ENCODE data around the gene IST1.

DNA sequence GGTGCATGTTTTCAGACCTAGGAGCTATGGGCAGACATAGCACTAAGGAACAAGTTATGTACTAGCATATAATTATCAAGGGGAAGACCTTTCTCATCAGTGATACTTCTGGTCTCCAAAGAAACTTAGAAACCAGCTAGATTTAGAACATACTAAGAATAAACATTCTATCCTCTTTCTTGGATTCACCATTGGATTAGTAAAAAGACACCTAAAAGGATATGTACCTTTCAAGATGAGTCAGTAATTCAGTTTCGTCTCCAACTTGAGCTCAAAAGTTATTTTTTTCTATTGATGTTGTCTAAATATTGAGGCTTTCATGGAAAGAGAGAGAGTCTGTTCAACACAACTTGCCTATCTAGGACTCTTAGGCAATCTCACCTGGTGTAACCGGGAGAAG, 24.5 kb upstream of the IST1 start:
- TF ChIP-seq POLR2AphosphoS5 (IDR thresholded peaks at IDR 0.05) = no peak
- TF ChIP-seq, protein P1, sequence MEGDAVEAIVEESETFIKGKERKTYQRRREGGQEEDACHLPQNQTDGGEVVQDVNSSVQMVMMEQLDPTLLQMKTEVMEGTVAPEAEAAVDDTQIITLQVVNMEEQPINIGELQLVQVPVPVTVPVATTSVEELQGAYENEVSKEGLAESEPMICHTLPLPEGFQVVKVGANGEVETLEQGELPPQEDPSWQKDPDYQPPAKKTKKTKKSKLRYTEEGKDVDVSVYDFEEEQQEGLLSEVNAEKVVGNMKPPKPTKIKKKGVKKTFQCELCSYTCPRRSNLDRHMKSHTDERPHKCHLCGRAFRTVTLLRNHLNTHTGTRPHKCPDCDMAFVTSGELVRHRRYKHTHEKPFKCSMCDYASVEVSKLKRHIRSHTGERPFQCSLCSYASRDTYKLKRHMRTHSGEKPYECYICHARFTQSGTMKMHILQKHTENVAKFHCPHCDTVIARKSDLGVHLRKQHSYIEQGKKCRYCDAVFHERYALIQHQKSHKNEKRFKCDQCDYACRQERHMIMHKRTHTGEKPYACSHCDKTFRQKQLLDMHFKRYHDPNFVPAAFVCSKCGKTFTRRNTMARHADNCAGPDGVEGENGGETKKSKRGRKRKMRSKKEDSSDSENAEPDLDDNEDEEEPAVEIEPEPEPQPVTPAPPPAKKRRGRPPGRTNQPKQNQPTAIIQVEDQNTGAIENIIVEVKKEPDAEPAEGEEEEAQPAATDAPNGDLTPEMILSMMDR (IDR thresholded peaks at IDR 0.05 in 8 of 11, conservative IDR thresholded peaks at IDR 0.05 in 3 of 11) = no peak
